HG03565 (cell line): ENCODE measurements around the gene YEATS4.
"Not testable (repeated sequence)": the region's sequence is repeated elsewhere in the genome, so short reads cannot be mapped to it uniquely, and the experiment has no call there.

ENCODE experiments used
- ATAC-seq: cut with Tn5 transposase; IDR thresholded peaks from one replicate; pipeline ENCODE4 v1.9.1; 2021; ENCODE audit warnings: mild to moderate bottlenecking, moderate library complexity; ENCODE audit not compliant: unreplicated experiment

The YEATS4 gene

GRCh38 chr12:69359531-69360347, at the start of gene YEATS4:
TSS of gene YEATS4 (plus strand) at chr12:69359743. CDS start at chr12:69359973, 230 bp downstream.
- peak; percentile 76 for ATAC-seq

- ATAC-seq: no peak
Observed at GRCh38 chr12:69313209-69313608, 46.3 kb upstream of the YEATS4 start.

- ATAC-seq: not testable (repeated sequence)
Observed at GRCh38 chr12:69316784-69317183, 42.8 kb upstream of the YEATS4 start.

- ATAC-seq: not testable (repeated sequence)
Observed at GRCh38 chr12:69317233-69317632, 42.3 kb upstream of the YEATS4 start.

- ATAC-seq: no peak
Observed at GRCh38 chr12:69318225-69318624, 41.3 kb upstream of the YEATS4 start.

- no peak for ATAC-seq
Observed at GRCh38 chr12:69321351-69321750, 38.2 kb upstream of the YEATS4 start.

- peak; percentile 99 for ATAC-seq
Observed at GRCh38 chr12:69324797-69325466, 34.6 kb upstream of the YEATS4 start.

GRCh38 chr12:69328426-69328825, 31.1 kb upstream of the YEATS4 start:
- ATAC-seq: no peak

GRCh38 chr12:69329669-69330428, 29.7 kb upstream of the YEATS4 start:
- no peak for ATAC-seq

- peak; percentile 71 for ATAC-seq
Observed at GRCh38 chr12:69330475-69331473, 28.8 kb upstream of the YEATS4 start.

- ATAC-seq: no peak
Observed at GRCh38 chr12:69331519-69331908, 28.0 kb upstream of the YEATS4 start.

- ATAC-seq: no peak
Observed at GRCh38 chr12:69331909-69332684, 27.4 kb upstream of the YEATS4 start.

GRCh38 chr12:69332815-69333358, 26.7 kb upstream of the YEATS4 start:
- no peak for ATAC-seq

GRCh38 chr12:69334158-69334557, 25.4 kb upstream of the YEATS4 start:
- ATAC-seq: no peak

GRCh38 chr12:69337311-69338090, 22.0 kb upstream of the YEATS4 start:
- no peak for ATAC-seq

GRCh38 chr12:69338120-69338859, 21.3 kb upstream of the YEATS4 start:
- ATAC-seq: no peak

- ATAC-seq: no peak
Observed at GRCh38 chr12:69338936-69339335, 20.6 kb upstream of the YEATS4 start.

- no peak for ATAC-seq
Observed at GRCh38 chr12:69339999-69340398, 19.5 kb upstream of the YEATS4 start.
